NCI-H446 treated with DMSO at 0.1 percent for 48 hours (cell line): ENCODE measurements around the gene A1CF.

Source experiments
- DNase-seq: peaks from one replicate; lab custom pipeline; 2025; lab: John Stamatoyannopoulos, UW

The A1CF gene

GRCh38 chr10:50862719-50863118 is 22.7 kb downstream of the A1CF start:
- no peak for DNase-seq

GRCh38 chr10:50861370-50861769 is 24.1 kb downstream of the A1CF start:
- DNase-seq = no peak

GRCh38 chr10:50857579-50857978 is 27.8 kb downstream of the A1CF start:
- DNase-seq = no peak

- DNase-seq = no peak
Measured at GRCh38 chr10:50855461-50855860, 30.0 kb downstream of the A1CF start.

- DNase-seq = no peak
Measured at GRCh38 chr10:50855015-50855414, 30.4 kb downstream of the A1CF start.

GRCh38 chr10:50853557-50853956 is 31.9 kb downstream of the A1CF start:
- DNase-seq = no peak

GRCh38 chr10:50851884-50852671 is 33.3 kb downstream of the A1CF start:
- DNase-seq = no peak

GRCh38 chr10:50850578-50851230 is 34.7 kb downstream of the A1CF start:
- DNase-seq = no peak

- no peak for DNase-seq
Measured at GRCh38 chr10:50846753-50847152, 38.7 kb downstream of the A1CF start.

- no peak for DNase-seq
Measured at GRCh38 chr10:50837095-50837494, 48.3 kb downstream of the A1CF start.

GRCh38 chr10:50832171-50832751 is 53.2 kb downstream of the A1CF start:
- DNase-seq = no peak

- DNase-seq = no peak
Measured at GRCh38 chr10:50830066-50830465, 55.4 kb downstream of the A1CF start.

- no peak for DNase-seq
Measured at GRCh38 chr10:50824782-50825181, 60.6 kb downstream of the A1CF start.

- no peak for DNase-seq
Measured at GRCh38 chr10:50823789-50824188, 61.6 kb downstream of the A1CF start.

- DNase-seq = no peak
Measured at GRCh38 chr10:50809596-50809995, 75.8 kb downstream of the A1CF start.

- no peak for DNase-seq
Measured at GRCh38 chr10:50807851-50808776, 77.3 kb downstream of the A1CF start.

GRCh38 chr10:50805981-50806622 is 79.3 kb downstream of the A1CF start:
- no peak for DNase-seq

GRCh38 chr10:50799595-50799994 is 85.8 kb downstream of the A1CF start:
- no peak for DNase-seq

GRCh38 chr10:50798297-50798696 is 87.1 kb downstream of the A1CF start:
- no peak for DNase-seq

- no peak for DNase-seq
Measured at GRCh38 chr10:50796693-50797092, 88.7 kb downstream of the A1CF start.

GRCh38 chr10:50794490-50794889 is 90.9 kb downstream of the A1CF start:
- no peak for DNase-seq
